ENCODE results near the gene RUNX1.

The RUNX1 gene

DNA sequence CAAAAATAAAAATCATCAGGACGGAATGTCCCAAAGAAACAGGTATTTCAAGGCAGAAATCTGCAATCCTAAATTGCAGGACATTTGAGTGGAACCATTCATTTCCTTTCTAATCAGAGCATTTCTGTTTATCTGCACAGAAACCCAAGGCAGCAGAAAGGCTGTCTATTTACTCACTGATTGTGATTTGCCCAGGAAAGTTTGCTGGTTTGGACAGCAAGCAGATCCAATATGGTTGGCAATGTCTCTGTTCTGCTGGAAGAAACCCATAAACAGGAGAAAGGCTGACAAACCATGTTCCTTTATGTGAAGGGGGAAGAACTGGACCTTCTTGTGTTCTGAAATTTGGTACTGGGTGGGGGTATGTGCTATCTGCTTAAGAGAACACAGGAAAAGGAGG, 260.2 kb downstream of the RUNX1 start:
- H3K27ac ChIP-seq (ENCODE audit: low read depth, low read length): no peak overlapping the region
- H4K8ac ChIP-seq (ENCODE audit: low read depth, low read length): no peak overlapping the region
- H3K18ac ChIP-seq (ENCODE audit: low read length): no peak overlapping the region
- no peaks in the 10 kb centered on the region for H3K79me1 ChIP-seq (ENCODE audit: low read length)
- H3K56ac ChIP-seq (ENCODE audit: low read length): no peak overlapping the region
- H3K36me3 ChIP-seq (ENCODE audit: control insufficient read depth, insufficient read depth, low read length): no peaks in the 10 kb centered on the region
- no peak overlapping the region for H4K5ac ChIP-seq (ENCODE audit: low read length)
- no peak overlapping the region for H2BK5ac ChIP-seq (ENCODE audit: low read length)
- H3K27me3 ChIP-seq (ENCODE audit: insufficient read depth, low read length, poor library complexity): no peaks in the 10 kb centered on the region
- no peaks in the 10 kb centered on the region for H3K79me2 ChIP-seq (ENCODE audit: control insufficient read depth, insufficient read depth, low read length)
- no peak overlapping the region for H2BK15ac ChIP-seq (replicated peaks; ENCODE audit: low read depth)
- H3K9ac ChIP-seq (ENCODE audit: low read length): no peak overlapping the region
- no peak overlapping the region for H3K4me3 ChIP-seq (ENCODE audit: low read length)
- no peak for DNase-seq
- no peak overlapping the region for H3K4ac ChIP-seq (ENCODE audit: low read depth, low read length)
- WGBS (ENCODE audit: extremely low coverage, insufficient coverage, low lambda C conversion rate): no CpG with 5 or more reads among the region's 1 CpG
- H2AK5ac ChIP-seq (ENCODE audit: low read length): no peak overlapping the region
- H2BK120ac ChIP-seq (ENCODE audit: low read depth, low read length): no peak overlapping the region
- H3K4me2 ChIP-seq (ENCODE audit: low read length): no peak overlapping the region
- H3K23ac ChIP-seq (ENCODE audit: low read length): no peak overlapping the region
- no peaks in the 10 kb centered on the region for H3K4me1 ChIP-seq (ENCODE audit: control insufficient read depth, low read depth, low read length)

DNA sequence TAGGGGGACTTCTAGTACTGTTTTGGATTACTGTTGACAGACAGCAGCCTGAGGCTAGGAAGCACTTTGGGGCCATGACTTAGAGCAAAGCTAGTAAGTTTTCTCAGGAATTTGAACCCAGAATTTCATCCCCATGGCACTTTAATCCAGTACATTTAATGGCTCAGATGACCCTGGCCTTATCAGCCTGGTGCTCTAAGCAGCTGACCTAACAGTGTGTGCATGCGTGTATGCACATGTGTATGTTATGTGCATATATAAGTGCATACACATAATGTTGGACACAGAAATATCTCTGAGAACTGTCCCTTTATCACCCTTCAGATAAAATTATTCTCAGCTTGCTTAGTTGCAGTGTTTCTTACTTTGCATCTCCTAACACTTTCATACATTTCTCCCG, 265.3 kb downstream of the RUNX1 start:
- no peaks in the 10 kb centered on the region for H3K79me2 ChIP-seq (ENCODE audit: control insufficient read depth, insufficient read depth, low read length)
- no peaks in the 10 kb centered on the region for H3K4me1 ChIP-seq (ENCODE audit: control insufficient read depth, low read depth, low read length)
- H2BK15ac ChIP-seq (replicated peaks; ENCODE audit: low read depth): no peak overlapping the region
- no peak overlapping the region for H3K4ac ChIP-seq (ENCODE audit: low read depth, low read length)
- H4K5ac ChIP-seq (ENCODE audit: low read length): no peak overlapping the region
- no peak for DNase-seq
- no peaks in the 10 kb centered on the region for H3K79me1 ChIP-seq (ENCODE audit: low read length)
- H4K8ac ChIP-seq (ENCODE audit: low read depth, low read length): no peak overlapping the region
- no peak overlapping the region for H2BK120ac ChIP-seq (ENCODE audit: low read depth, low read length)
- no peak overlapping the region for H3K4me2 ChIP-seq (ENCODE audit: low read length)
- H3K4me3 ChIP-seq (ENCODE audit: low read length): no peak overlapping the region
- no peak overlapping the region for H2AK5ac ChIP-seq (ENCODE audit: low read length)
- H3K36me3 ChIP-seq (ENCODE audit: control insufficient read depth, insufficient read depth, low read length): no peaks in the 10 kb centered on the region
- no peak overlapping the region for H3K56ac ChIP-seq (ENCODE audit: low read length)
- H3K23ac ChIP-seq (ENCODE audit: low read length): no peak overlapping the region
- no peak overlapping the region for H3K9ac ChIP-seq (ENCODE audit: low read length)
- no peak overlapping the region for H3K27ac ChIP-seq (ENCODE audit: low read depth, low read length)
- no peak overlapping the region for H3K18ac ChIP-seq (ENCODE audit: low read length)
- no peaks in the 10 kb centered on the region for H3K27me3 ChIP-seq (ENCODE audit: insufficient read depth, low read length, poor library complexity)
- WGBS (ENCODE audit: extremely low coverage, insufficient coverage, low lambda C conversion rate): no CpG with 5 or more reads among the region's 2 CpGs
- no peak overlapping the region for H2BK5ac ChIP-seq (ENCODE audit: low read length)

GRCh38 chr21:34782506-34783360, 266.4 kb downstream of the RUNX1 start:
- WGBS (ENCODE audit: extremely low coverage, insufficient coverage, low lambda C conversion rate): no CpG with 5 or more reads among the region's 11 CpGs

DNA sequence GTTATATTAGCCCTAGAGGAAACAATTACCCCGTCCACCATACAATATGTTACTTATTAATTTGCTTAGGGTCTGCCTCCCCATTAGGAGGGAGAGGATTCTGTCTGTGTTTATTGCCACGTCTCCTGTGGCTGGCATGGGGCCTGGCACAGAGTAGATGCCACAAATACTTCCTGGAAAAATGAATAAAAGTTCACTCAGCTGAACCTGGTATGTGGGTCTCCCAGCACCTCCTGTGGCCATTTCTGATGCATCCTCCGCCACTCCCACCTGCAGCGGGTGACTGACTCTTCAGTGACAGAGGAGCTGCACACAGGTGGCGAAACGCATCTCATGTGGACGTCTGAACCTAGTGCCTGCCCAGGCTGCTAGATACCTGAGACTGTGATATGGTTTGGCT, 267.6 kb downstream of the RUNX1 start:
- no peak overlapping the region for H3K56ac ChIP-seq (ENCODE audit: low read length)
- H4K8ac ChIP-seq (ENCODE audit: low read depth, low read length): no peak overlapping the region
- no peaks in the 10 kb centered on the region for H3K79me2 ChIP-seq (ENCODE audit: control insufficient read depth, insufficient read depth, low read length)
- H2BK5ac ChIP-seq (ENCODE audit: low read length): no peak overlapping the region
- H2BK15ac ChIP-seq (replicated peaks; ENCODE audit: low read depth): no peak overlapping the region
- no peak for DNase-seq
- no peak overlapping the region for H4K5ac ChIP-seq (ENCODE audit: low read length)
- no peaks in the 10 kb centered on the region for H3K4me1 ChIP-seq (ENCODE audit: control insufficient read depth, low read depth, low read length)
- no peak overlapping the region for H3K27ac ChIP-seq (ENCODE audit: low read depth, low read length)
- no peak overlapping the region for H2AK5ac ChIP-seq (ENCODE audit: low read length)
- H3K4ac ChIP-seq (ENCODE audit: low read depth, low read length): no peak overlapping the region
- no peak overlapping the region for H3K23ac ChIP-seq (ENCODE audit: low read length)
- no peak overlapping the region for H3K4me2 ChIP-seq (ENCODE audit: low read length)
- H3K4me3 ChIP-seq (ENCODE audit: low read length): no peak overlapping the region
- H3K27me3 ChIP-seq (ENCODE audit: insufficient read depth, low read length, poor library complexity): no peaks in the 10 kb centered on the region
- no peak overlapping the region for H3K18ac ChIP-seq (ENCODE audit: low read length)
- H3K9ac ChIP-seq (ENCODE audit: low read length): no peak overlapping the region
- WGBS (ENCODE audit: extremely low coverage, insufficient coverage, low lambda C conversion rate): no CpG with 5 or more reads among the region's 7 CpGs
- H3K36me3 ChIP-seq (ENCODE audit: control insufficient read depth, insufficient read depth, low read length): no peaks in the 10 kb centered on the region
- H2BK120ac ChIP-seq (ENCODE audit: low read depth, low read length): no peak overlapping the region
- H3K79me1 ChIP-seq (ENCODE audit: low read length): no peaks in the 10 kb centered on the region

More at GRCh38 chr21:34782506-34783360, 266.4 kb downstream of the RUNX1 start:
- no peak overlapping the region for H2BK120ac ChIP-seq (ENCODE audit: low read depth, low read length)
- H3K27ac ChIP-seq (ENCODE audit: low read depth, low read length): no peak overlapping the region
- H3K23ac ChIP-seq (ENCODE audit: low read length): no peak overlapping the region
- H3K4me2 ChIP-seq (ENCODE audit: low read length): no peak overlapping the region
- no peak overlapping the region for H2BK15ac ChIP-seq (replicated peaks; ENCODE audit: low read depth)
- H3K79me1 ChIP-seq (ENCODE audit: low read length): no peaks in the 10 kb centered on the region
- no peak overlapping the region for H4K8ac ChIP-seq (ENCODE audit: low read depth, low read length)
- no peak overlapping the region for H3K56ac ChIP-seq (ENCODE audit: low read length)
- no peaks in the 10 kb centered on the region for H3K4me1 ChIP-seq (ENCODE audit: control insufficient read depth, low read depth, low read length)
- H3K4me3 ChIP-seq (ENCODE audit: low read length): no peak overlapping the region
- H2BK5ac ChIP-seq (ENCODE audit: low read length): no peak overlapping the region
- H3K18ac ChIP-seq (ENCODE audit: low read length): no peak overlapping the region
- peak; percentile 28 for DNase-seq
- H3K9ac ChIP-seq (ENCODE audit: low read length): no peak overlapping the region
- no peaks in the 10 kb centered on the region for H3K79me2 ChIP-seq (ENCODE audit: control insufficient read depth, insufficient read depth, low read length)
- H3K36me3 ChIP-seq (ENCODE audit: control insufficient read depth, insufficient read depth, low read length): no peaks in the 10 kb centered on the region
- no peak overlapping the region for H3K4ac ChIP-seq (ENCODE audit: low read depth, low read length)
- no peaks in the 10 kb centered on the region for H3K27me3 ChIP-seq (ENCODE audit: insufficient read depth, low read length, poor library complexity)
- no peak overlapping the region for H2AK5ac ChIP-seq (ENCODE audit: low read length)
- no peak overlapping the region for H4K5ac ChIP-seq (ENCODE audit: low read length)

GRCh38 chr21:34779860-34780259, 269.2 kb downstream of the RUNX1 start:
- no peak for DNase-seq
- Histone ChIP-seq H3K9ac (ENCODE audit: low read length) (no peak overlapping the region), H3K23ac (ENCODE audit: low read length) (no peak overlapping the region), H3K56ac (ENCODE audit: low read length) (no peak overlapping the region), H2BK120ac (ENCODE audit: low read depth, low read length) (no peak overlapping the region), H3K4ac (ENCODE audit: low read depth, low read length) (no peak overlapping the region), H3K4me1 (ENCODE audit: control insufficient read depth, low read depth, low read length) (no peaks in the 10 kb centered on the region), H2AK5ac (ENCODE audit: low read length) (no peak overlapping the region), H3K4me2 (ENCODE audit: low read length) (no peak overlapping the region), H4K8ac (ENCODE audit: low read depth, low read length) (no peak overlapping the region), H3K18ac (ENCODE audit: low read length) (no peak overlapping the region), H2BK15ac (replicated peaks; ENCODE audit: low read depth) (no peak overlapping the region), H3K36me3 (ENCODE audit: control insufficient read depth, insufficient read depth, low read length) (no peaks in the 10 kb centered on the region), H3K27ac (ENCODE audit: low read depth, low read length) (no peak overlapping the region), H4K5ac (ENCODE audit: low read length) (no peak overlapping the region), H2BK5ac (ENCODE audit: low read length) (no peak overlapping the region), H3K79me2 (ENCODE audit: control insufficient read depth, insufficient read depth, low read length) (no peaks in the 10 kb centered on the region), H3K4me3 (ENCODE audit: low read length) (no peak overlapping the region), H3K27me3 (ENCODE audit: insufficient read depth, low read length, poor library complexity) (no peaks in the 10 kb centered on the region), H3K79me1 (ENCODE audit: low read length) (no peaks in the 10 kb centered on the region)
- WGBS (ENCODE audit: extremely low coverage, insufficient coverage, low lambda C conversion rate): no CpG with 5 or more reads among the region's 2 CpGs

- Histone ChIP-seq H2BK5ac (ENCODE audit: low read length) (no peak overlapping the region), H3K4me2 (ENCODE audit: low read length) (no peak overlapping the region), H3K79me1 (ENCODE audit: low read length) (no peaks in the 10 kb centered on the region), H3K4me3 (ENCODE audit: low read length) (no peak overlapping the region), H3K36me3 (ENCODE audit: control insufficient read depth, insufficient read depth, low read length) (no peaks in the 10 kb centered on the region), H3K23ac (ENCODE audit: low read length) (no peak overlapping the region), H3K4me1 (ENCODE audit: control insufficient read depth, low read depth, low read length) (no peaks in the 10 kb centered on the region), H3K4ac (ENCODE audit: low read depth, low read length) (no peak overlapping the region), H3K27me3 (ENCODE audit: insufficient read depth, low read length, poor library complexity) (no peaks in the 10 kb centered on the region), H2AK5ac (ENCODE audit: low read length) (no peak overlapping the region), H3K56ac (ENCODE audit: low read length) (no peak overlapping the region), H4K5ac (ENCODE audit: low read length) (no peak overlapping the region), H3K27ac (ENCODE audit: low read depth, low read length) (no peak overlapping the region), H2BK120ac (ENCODE audit: low read depth, low read length) (no peak overlapping the region), H3K9ac (ENCODE audit: low read length) (no peak overlapping the region), H2BK15ac (replicated peaks; ENCODE audit: low read depth) (no peak overlapping the region), H3K18ac (ENCODE audit: low read length) (no peak overlapping the region), H4K8ac (ENCODE audit: low read depth, low read length) (no peak overlapping the region), H3K79me2 (ENCODE audit: control insufficient read depth, insufficient read depth, low read length) (no peaks in the 10 kb centered on the region)
- DNase-seq: peak; percentile 68
- WGBS (ENCODE audit: extremely low coverage, insufficient coverage, low lambda C conversion rate): no CpG with 5 or more reads among the region's 7 CpGs
These were observed 273.3 kb downstream of the RUNX1 start for GRCh38 chr21:34775793-34776192.
